ENCODE measurements around the gene EMP2.
"Not testable (repeated sequence)": the region's sequence is repeated elsewhere in the genome, so short reads cannot be mapped to it uniquely, and the experiment has no call there.

Gene EMP2

GRCh38 chr16:10565167-10565566 is 15.2 kb downstream of the EMP2 start:
- Histone ChIP-seq H3K36me3 (ENCODE audit: control insufficient read depth, insufficient read depth, low read length) (no peaks in the 10 kb centered on the region), H3K4me1 (ENCODE audit: control insufficient read depth, insufficient read depth, low read length) (peaks cover 7% of the 10 kb centered on the region), H3K27ac (ENCODE audit: low read depth, low read length) (no peak overlapping the region), H3K27me3 (ENCODE audit: control insufficient read depth, insufficient read depth, low read length) (no peaks in the 10 kb centered on the region), H3K4me3 (ENCODE audit: low read length) (no peak overlapping the region), H3K9ac (ENCODE audit: low read length) (no peak overlapping the region)

- H3K9ac ChIP-seq (ENCODE audit: low read length) = no peak overlapping the region
- no peak overlapping the region for H3K27ac ChIP-seq (ENCODE audit: low read depth, low read length)
- peaks cover 4% of the 10 kb centered on the region for H3K4me1 ChIP-seq (ENCODE audit: control insufficient read depth, insufficient read depth, low read length)
These were observed 15.8 kb downstream of the EMP2 start for GRCh38 chr16:10564591-10564990.

GRCh38 chr16:10562361-10562899 is 18.0 kb downstream of the EMP2 start:
- Histone ChIP-seq H3K27ac (ENCODE audit: low read depth, low read length) (no peak overlapping the region), H3K36me3 (ENCODE audit: control insufficient read depth, insufficient read depth, low read length) (no peaks in the 10 kb centered on the region), H3K27me3 (ENCODE audit: control insufficient read depth, insufficient read depth, low read length) (no peaks in the 10 kb centered on the region), H3K4me3 (ENCODE audit: low read length) (no peak overlapping the region), H3K4me1 (ENCODE audit: control insufficient read depth, insufficient read depth, low read length) (peaks cover 8% of the 10 kb centered on the region), H3K9ac (ENCODE audit: low read length) (no peak overlapping the region)

More at GRCh38 chr16:10564591-10564990, 15.8 kb downstream of the EMP2 start:
- H3K36me3 ChIP-seq (ENCODE audit: control insufficient read depth, insufficient read depth, low read length) = no peaks in the 10 kb centered on the region
- H3K4me3 ChIP-seq (ENCODE audit: low read length) = no peak overlapping the region
- no peaks in the 10 kb centered on the region for H3K27me3 ChIP-seq (ENCODE audit: control insufficient read depth, insufficient read depth, low read length)

GRCh38 chr16:10561425-10561824 is 19.0 kb downstream of the EMP2 start:
- Histone ChIP-seq H3K4me3 (ENCODE audit: low read length) (no peak overlapping the region), H3K9ac (ENCODE audit: low read length) (no peak overlapping the region), H3K27ac (ENCODE audit: low read depth, low read length) (no peak overlapping the region), H3K36me3 (ENCODE audit: control insufficient read depth, insufficient read depth, low read length) (no peaks in the 10 kb centered on the region), H3K27me3 (ENCODE audit: control insufficient read depth, insufficient read depth, low read length) (no peaks in the 10 kb centered on the region), H3K4me1 (ENCODE audit: control insufficient read depth, insufficient read depth, low read length) (peaks cover 8% of the 10 kb centered on the region)

- H3K4me1 ChIP-seq (ENCODE audit: control insufficient read depth, insufficient read depth, low read length) = peaks cover 8% of the 10 kb centered on the region
- H3K27ac ChIP-seq (ENCODE audit: low read depth, low read length) = no peak overlapping the region
- H3K4me3 ChIP-seq (ENCODE audit: low read length) = no peak overlapping the region
- H3K36me3 ChIP-seq (ENCODE audit: control insufficient read depth, insufficient read depth, low read length) = no peaks in the 10 kb centered on the region
- H3K27me3 ChIP-seq (ENCODE audit: control insufficient read depth, insufficient read depth, low read length) = no peaks in the 10 kb centered on the region
- H3K9ac ChIP-seq (ENCODE audit: low read length) = no peak overlapping the region
These were observed 19.4 kb downstream of the EMP2 start for GRCh38 chr16:10561001-10561400.

GRCh38 chr16:10559792-10560191 is 20.6 kb downstream of the EMP2 start:
- not testable (repeated sequence) for H3K9ac ChIP-seq (ENCODE audit: low read length); H3K27me3 ChIP-seq (ENCODE audit: control insufficient read depth, insufficient read depth, low read length); H3K36me3 ChIP-seq (ENCODE audit: control insufficient read depth, insufficient read depth, low read length); H3K4me1 ChIP-seq (ENCODE audit: control insufficient read depth, insufficient read depth, low read length); H3K4me3 ChIP-seq (ENCODE audit: low read length); H3K27ac ChIP-seq (ENCODE audit: low read depth, low read length)

- H3K27ac ChIP-seq (ENCODE audit: low read depth, low read length) = peak overlapping the region; percentile 60
- H3K27me3 ChIP-seq (ENCODE audit: control insufficient read depth, insufficient read depth, low read length) = no peaks in the 10 kb centered on the region
- H3K4me3 ChIP-seq (ENCODE audit: low read length) = peak overlapping the region; percentile 17
- H3K9ac ChIP-seq (ENCODE audit: low read length) = no peak overlapping the region
- H3K4me1 ChIP-seq (ENCODE audit: control insufficient read depth, insufficient read depth, low read length) = peaks cover 5% of the 10 kb centered on the region
- no peaks in the 10 kb centered on the region for H3K36me3 ChIP-seq (ENCODE audit: control insufficient read depth, insufficient read depth, low read length)
These were observed 21.4 kb downstream of the EMP2 start for GRCh38 chr16:10558746-10559641.

GRCh38 chr16:10558305-10558704 is 22.1 kb downstream of the EMP2 start:
- H3K36me3 ChIP-seq (ENCODE audit: control insufficient read depth, insufficient read depth, low read length) = no peaks in the 10 kb centered on the region
- H3K4me3 ChIP-seq (ENCODE audit: low read length) = no peak overlapping the region
- H3K9ac ChIP-seq (ENCODE audit: low read length) = no peak overlapping the region
- peak overlapping the region; percentile 55 for H3K27ac ChIP-seq (ENCODE audit: low read depth, low read length)
- H3K27me3 ChIP-seq (ENCODE audit: control insufficient read depth, insufficient read depth, low read length) = no peaks in the 10 kb centered on the region
- H3K4me1 ChIP-seq (ENCODE audit: control insufficient read depth, insufficient read depth, low read length) = peaks cover 5% of the 10 kb centered on the region

- H3K27ac ChIP-seq (ENCODE audit: low read depth, low read length) = no peak overlapping the region
- no peaks in the 10 kb centered on the region for H3K27me3 ChIP-seq (ENCODE audit: control insufficient read depth, insufficient read depth, low read length)
- peaks cover 5% of the 10 kb centered on the region for H3K4me1 ChIP-seq (ENCODE audit: control insufficient read depth, insufficient read depth, low read length)
- no peaks in the 10 kb centered on the region for H3K36me3 ChIP-seq (ENCODE audit: control insufficient read depth, insufficient read depth, low read length)
- no peak overlapping the region for H3K4me3 ChIP-seq (ENCODE audit: low read length)
- H3K9ac ChIP-seq (ENCODE audit: low read length) = no peak overlapping the region
These were observed 22.6 kb downstream of the EMP2 start for GRCh38 chr16:10557750-10558149.

GRCh38 chr16:10556236-10556635 is 24.2 kb downstream of the EMP2 start:
- H3K27ac ChIP-seq (ENCODE audit: low read depth, low read length) = no peak overlapping the region
- H3K4me3 ChIP-seq (ENCODE audit: low read length) = no peak overlapping the region
- no peak overlapping the region for H3K9ac ChIP-seq (ENCODE audit: low read length)
- H3K27me3 ChIP-seq (ENCODE audit: control insufficient read depth, insufficient read depth, low read length) = no peaks in the 10 kb centered on the region
- peaks cover 5% of the 10 kb centered on the region for H3K4me1 ChIP-seq (ENCODE audit: control insufficient read depth, insufficient read depth, low read length)
- no peaks in the 10 kb centered on the region for H3K36me3 ChIP-seq (ENCODE audit: control insufficient read depth, insufficient read depth, low read length)

- Histone ChIP-seq H3K27ac (ENCODE audit: low read depth, low read length) (no peak overlapping the region), H3K9ac (ENCODE audit: low read length) (no peak overlapping the region), H3K4me1 (ENCODE audit: control insufficient read depth, insufficient read depth, low read length) (peaks cover 5% of the 10 kb centered on the region), H3K27me3 (ENCODE audit: control insufficient read depth, insufficient read depth, low read length) (no peaks in the 10 kb centered on the region), H3K36me3 (ENCODE audit: control insufficient read depth, insufficient read depth, low read length) (no peaks in the 10 kb centered on the region), H3K4me3 (ENCODE audit: low read length) (no peak overlapping the region)
These were observed 25.8 kb downstream of the EMP2 start for GRCh38 chr16:10554569-10554968.

GRCh38 chr16:10552998-10553491 is 27.4 kb downstream of the EMP2 start:
- H3K27ac ChIP-seq (ENCODE audit: low read depth, low read length) = no peak overlapping the region
- no peak overlapping the region for H3K4me3 ChIP-seq (ENCODE audit: low read length)

GRCh38 chr16:10552281-10552680 is 28.1 kb downstream of the EMP2 start:
- Histone ChIP-seq H3K4me3 (ENCODE audit: low read length) (no peak overlapping the region), H3K4me1 (ENCODE audit: control insufficient read depth, insufficient read depth, low read length) (no peaks in the 10 kb centered on the region), H3K27ac (ENCODE audit: low read depth, low read length) (no peak overlapping the region)

More at GRCh38 chr16:10552998-10553491, 27.4 kb downstream of the EMP2 start:
- no peaks in the 10 kb centered on the region for H3K36me3 ChIP-seq (ENCODE audit: control insufficient read depth, insufficient read depth, low read length)
- H3K27me3 ChIP-seq (ENCODE audit: control insufficient read depth, insufficient read depth, low read length) = no peaks in the 10 kb centered on the region
- H3K9ac ChIP-seq (ENCODE audit: low read length) = no peak overlapping the region
- no peaks in the 10 kb centered on the region for H3K4me1 ChIP-seq (ENCODE audit: control insufficient read depth, insufficient read depth, low read length)

More at GRCh38 chr16:10552281-10552680, 28.1 kb downstream of the EMP2 start:
- Histone ChIP-seq H3K27me3 (ENCODE audit: control insufficient read depth, insufficient read depth, low read length) (no peaks in the 10 kb centered on the region), H3K9ac (ENCODE audit: low read length) (no peak overlapping the region), H3K36me3 (ENCODE audit: control insufficient read depth, insufficient read depth, low read length) (peaks cover 2% of the 10 kb centered on the region)

Data from rectal smooth muscle tissue (tissue), 1 donor.